ENCODE results near the gene PFN4.

- TF ChIP-seq POLR2A (IDR thresholded peaks at IDR 0.05), result no peak
- TF ChIP-seq CTCF (IDR thresholded peaks at IDR 0.05), result no peak
- no peak for TF ChIP-seq POLR2AphosphoS5 (IDR thresholded peaks at IDR 0.05)
- no peak for TF ChIP-seq EP300 (IDR thresholded peaks at IDR 0.05; ENCODE audit: low read depth)
Observed at GRCh38 chr2:24162494-24162893, 39.4 kb upstream of the PFN4 start.
